GM04503 (cell line): ENCODE results near the gene DYNC1H1.

ENCODE experiments used
- DNase-seq: peaks from one replicate; pipeline ENCODE4 v3.0.0-alpha.2; 2012; ENCODE audit warnings: low read depth

The DYNC1H1 gene

GRCh38 chr14:101992708-101993107 is 28.3 kb downstream of the DYNC1H1 start:
- no peak for DNase-seq

- DNase-seq: no peak
These were observed 33.3 kb downstream of the DYNC1H1 start for GRCh38 chr14:101997429-101998336.

GRCh38 chr14:102000902-102001301 is 36.5 kb downstream of the DYNC1H1 start:
- no peak for DNase-seq

- DNase-seq: no peak
These were observed 41.0 kb downstream of the DYNC1H1 start for GRCh38 chr14:102005336-102005735.

GRCh38 chr14:102007916-102008418 is 43.6 kb downstream of the DYNC1H1 start:
- DNase-seq: no peak

GRCh38 chr14:102008891-102009290 is 44.5 kb downstream of the DYNC1H1 start:
- no peak for DNase-seq

GRCh38 chr14:102011631-102012030 is 47.3 kb downstream of the DYNC1H1 start:
- no peak for DNase-seq

- no peak for DNase-seq
These were observed 48.0 kb downstream of the DYNC1H1 start for GRCh38 chr14:102012336-102012735.

- DNase-seq: no peak
These were observed 49.4 kb downstream of the DYNC1H1 start for GRCh38 chr14:102013669-102014200.

- no peak for DNase-seq
These were observed 50.8 kb downstream of the DYNC1H1 start for GRCh38 chr14:102015045-102015685.

- no peak for DNase-seq
These were observed 51.4 kb downstream of the DYNC1H1 start for GRCh38 chr14:102015771-102016170.

- DNase-seq: no peak
These were observed 52.2 kb downstream of the DYNC1H1 start for GRCh38 chr14:102016420-102017090.

GRCh38 chr14:102018251-102018650 is 53.9 kb downstream of the DYNC1H1 start:
- DNase-seq: no peak

GRCh38 chr14:102019006-102019540 is 54.7 kb downstream of the DYNC1H1 start:
- no peak for DNase-seq

- peak; percentile 57 for DNase-seq
These were observed 55.9 kb downstream of the DYNC1H1 start for GRCh38 chr14:102020058-102020971.

GRCh38 chr14:102026934-102027333 is 62.6 kb downstream of the DYNC1H1 start:
- DNase-seq: no peak

- no peak for DNase-seq
These were observed 63.6 kb downstream of the DYNC1H1 start for GRCh38 chr14:102027951-102028350.

GRCh38 chr14:102028733-102029132 is 64.4 kb downstream of the DYNC1H1 start:
- DNase-seq: peak; percentile 74

GRCh38 chr14:102029956-102030355 is 65.6 kb downstream of the DYNC1H1 start:
- DNase-seq: peak; percentile 42

GRCh38 chr14:102033241-102033640 is 68.9 kb downstream of the DYNC1H1 start:
- DNase-seq: no peak

GRCh38 chr14:102034301-102034700 is 69.9 kb downstream of the DYNC1H1 start:
- no peak for DNase-seq
